DND-41 (cell line): ENCODE results near the gene MGAT5.

ENCODE experiments used
- CTCF ChIP-seq: IDR thresholded peaks from 2 replicates; pipeline ENCODE4 v1.5.1; 2012; ENCODE audit warnings: borderline replicate concordance, low read length, moderate library complexity, mild to moderate bottlenecking; ENCODE audit not compliant: poor library complexity, severe bottlenecking; ENCODE audit errors: extremely low read depth
- EZH2 ChIP-seq: IDR thresholded peaks from 3 replicates; pipeline ENCODE4 v1.6.1; 2012; ENCODE audit warnings: borderline replicate concordance, low read depth, mild to moderate bottlenecking, moderate library complexity, low read length, inconsistent platforms; ENCODE audit not compliant: severe bottlenecking

- no peak for TF ChIP-seq EZH2
- no peak for TF ChIP-seq CTCF
Observed at GRCh38 chr2:134491022-134491421, 237.2 kb downstream of the MGAT5 start.
